SK-N-MC (cell line): ENCODE data around the gene MRPL54.

Experiments
- EZH2 ChIP-seq: fragments of 200-600 bp; sonication (generic); IDR thresholded peaks from one replicate; pipeline ENCODE4 v1.6.1; 2017; ENCODE audit warnings: antibody characterized with exemption
- POLR2AphosphoS5 ChIP-seq: IDR thresholded peaks from 2 replicates; pipeline ENCODE4 v1.6.1; 2012; ENCODE audit warnings: mild to moderate bottlenecking, low read depth, low read length, borderline replicate concordance

GRCh38 chr19:3759482-3760254 lies 2.8 kb upstream of the MRPL54 start:
- TF ChIP-seq POLR2AphosphoS5 (no peak), EZH2 (no peak)
